AG08395 (cell line): ENCODE measurements around the gene ROR1.

ENCODE experiments used
- DNase-seq: peaks from one replicate; pipeline ENCODE4 v3.0.0; 2012; ENCODE audit warnings: mixed read lengths, low spot score

ROR1 gene

GRCh38 chr1:63936801-63937200 lies 163.0 kb downstream of the ROR1 start:
- no peak for DNase-seq

GRCh38 chr1:63937461-63938022 lies 163.7 kb downstream of the ROR1 start:
- no peak for DNase-seq

- no peak for DNase-seq
Measured at GRCh38 chr1:63940440-63940839, 166.6 kb downstream of the ROR1 start.

GRCh38 chr1:63943393-63943792 lies 169.6 kb downstream of the ROR1 start:
- DNase-seq, result no peak

GRCh38 chr1:63945943-63946342 lies 172.1 kb downstream of the ROR1 start:
- no peak for DNase-seq

- DNase-seq, result no peak
Measured at GRCh38 chr1:63946866-63947491, 173.2 kb downstream of the ROR1 start.

GRCh38 chr1:63947904-63948303 lies 174.1 kb downstream of the ROR1 start:
- DNase-seq, result no peak

- no peak for DNase-seq
Measured at GRCh38 chr1:63950023-63950422, 176.2 kb downstream of the ROR1 start.

- DNase-seq, result no peak
Measured at GRCh38 chr1:63951059-63951946, 177.5 kb downstream of the ROR1 start.

- no peak for DNase-seq
Measured at GRCh38 chr1:63954187-63954586, 180.4 kb downstream of the ROR1 start.

GRCh38 chr1:63955370-63956145 lies 181.7 kb downstream of the ROR1 start:
- DNase-seq, result no peak

- DNase-seq, result no peak
Measured at GRCh38 chr1:63958556-63958955, 184.7 kb downstream of the ROR1 start.

- no peak for DNase-seq
Measured at GRCh38 chr1:63960326-63960725, 186.5 kb downstream of the ROR1 start.

- DNase-seq, result no peak
Measured at GRCh38 chr1:63966016-63966415, 192.2 kb downstream of the ROR1 start.

GRCh38 chr1:63967901-63968300 lies 194.1 kb downstream of the ROR1 start:
- DNase-seq, result no peak

GRCh38 chr1:63968663-63969440 lies 195.0 kb downstream of the ROR1 start:
- DNase-seq, result no peak

GRCh38 chr1:63969441-63969901 lies 195.7 kb downstream of the ROR1 start:
- no peak for DNase-seq

- no peak for DNase-seq
Measured at GRCh38 chr1:63971557-63971956, 197.7 kb downstream of the ROR1 start.

- no peak for DNase-seq
Measured at GRCh38 chr1:63973005-63973419, 199.2 kb downstream of the ROR1 start.

- DNase-seq, result no peak
Measured at GRCh38 chr1:63974966-63975365, 201.1 kb downstream of the ROR1 start.

- DNase-seq, result no peak
Measured at GRCh38 chr1:63975481-63975880, 201.7 kb downstream of the ROR1 start.
